Sigmoid colon (tissue), 3 donors: ENCODE measurements around the gene GRID1.

Experiments
- POLR2A ChIP-seq, 2 donors: fragments of 450-650 bp; IDR thresholded peaks; one replicate each; pipeline ENCODE4 v1.6.1; 2016; ENCODE audit warnings: antibody characterized with exemption in 2 of 2, mild to moderate bottlenecking in 2 of 2, moderate library complexity in 2 of 2
- TF ChIP-seq, protein P1 (sequence below), 4 experiments: fragments of 450-650 bp in 3 of 4; fragments of 200-600 bp in 1 of 4; IDR thresholded peaks; one replicate each; pipeline ENCODE4 v1.5.1; 2016 to 2019; ENCODE audit warnings: antibody characterized with exemption in 4 of 4, mild to moderate bottlenecking in 3 of 4, moderate library complexity in 2 of 4

DNA sequence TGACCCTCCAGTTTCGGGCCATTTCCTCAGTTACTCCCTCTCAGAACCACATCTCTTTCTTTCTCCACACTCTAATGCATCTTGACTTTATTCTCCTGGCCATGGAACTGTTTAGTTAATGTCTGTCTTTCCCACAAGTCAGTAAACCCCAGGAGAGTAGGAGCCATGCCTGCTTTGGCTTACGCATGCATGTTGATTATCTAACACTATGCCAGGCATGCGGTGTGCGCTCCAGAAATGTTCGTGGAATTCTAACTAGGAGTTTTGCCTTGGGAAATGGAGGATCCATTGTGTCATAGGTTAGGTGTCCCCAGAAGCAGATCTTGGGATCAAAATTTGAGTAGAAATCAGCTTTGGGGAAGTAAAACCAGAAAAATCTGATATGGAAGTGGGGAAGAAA lies 308.9 kb downstream of the GRID1 start:
- TF ChIP-seq POLR2A (IDR thresholded peaks at IDR 0.05) = no peak
- TF ChIP-seq, protein P1, sequence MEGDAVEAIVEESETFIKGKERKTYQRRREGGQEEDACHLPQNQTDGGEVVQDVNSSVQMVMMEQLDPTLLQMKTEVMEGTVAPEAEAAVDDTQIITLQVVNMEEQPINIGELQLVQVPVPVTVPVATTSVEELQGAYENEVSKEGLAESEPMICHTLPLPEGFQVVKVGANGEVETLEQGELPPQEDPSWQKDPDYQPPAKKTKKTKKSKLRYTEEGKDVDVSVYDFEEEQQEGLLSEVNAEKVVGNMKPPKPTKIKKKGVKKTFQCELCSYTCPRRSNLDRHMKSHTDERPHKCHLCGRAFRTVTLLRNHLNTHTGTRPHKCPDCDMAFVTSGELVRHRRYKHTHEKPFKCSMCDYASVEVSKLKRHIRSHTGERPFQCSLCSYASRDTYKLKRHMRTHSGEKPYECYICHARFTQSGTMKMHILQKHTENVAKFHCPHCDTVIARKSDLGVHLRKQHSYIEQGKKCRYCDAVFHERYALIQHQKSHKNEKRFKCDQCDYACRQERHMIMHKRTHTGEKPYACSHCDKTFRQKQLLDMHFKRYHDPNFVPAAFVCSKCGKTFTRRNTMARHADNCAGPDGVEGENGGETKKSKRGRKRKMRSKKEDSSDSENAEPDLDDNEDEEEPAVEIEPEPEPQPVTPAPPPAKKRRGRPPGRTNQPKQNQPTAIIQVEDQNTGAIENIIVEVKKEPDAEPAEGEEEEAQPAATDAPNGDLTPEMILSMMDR (IDR thresholded peaks at IDR 0.05) = no peak
